Measurements from ENCODE around the gene ZNF669. TPM values are rescaled to one million over a fixed set of nuclear protein-coding genes. Genes with fewer than 3 reads are reported as not detected.
"Not testable (repeated sequence)": the region's sequence is repeated elsewhere in the genome, so short reads cannot be mapped to it uniquely, and the experiment has no call there.

ZNF669 gene
- total and polyA plus RNA-seq, 8 donors = 0.58 to 21.7 (median 3.7) TPM

DNA sequence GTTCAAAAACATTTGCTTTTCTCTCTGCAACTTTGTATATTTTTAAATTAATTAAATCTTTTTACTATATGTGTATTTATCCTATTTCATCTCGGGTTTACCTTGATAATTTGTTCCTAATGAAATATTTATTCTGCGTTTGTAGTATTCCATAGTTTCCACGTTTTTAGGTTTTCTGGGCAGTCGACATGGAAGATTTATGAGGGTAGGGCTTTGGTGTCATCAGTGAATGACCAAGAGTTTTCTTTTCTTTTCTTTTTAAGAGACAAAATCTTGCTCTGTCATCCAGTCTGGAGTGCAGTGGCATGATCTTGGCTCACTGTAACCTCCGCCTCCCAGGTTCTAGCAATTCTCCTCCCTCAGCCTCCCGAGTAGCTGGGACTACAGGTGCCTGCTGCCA is 17.2 kb upstream of the ZNF669 start:
- H3K9me3 ChIP-seq = peaks cover 0 to 3% (median 0%) of the 10 kb centered on the region in 4 donors
- H3K27ac ChIP-seq = no peak overlapping the region
- intact Hi-C loops (cut with DNase I; ENCODE audit: low total_unique reads) = no loop called here
- H3K27me3 ChIP-seq = no peaks in the 10 kb centered on the region
- H3K36me3 ChIP-seq = no peaks in the 10 kb centered on the region
- no peak for DNase-seq
- TF ChIP-seq, protein P1, sequence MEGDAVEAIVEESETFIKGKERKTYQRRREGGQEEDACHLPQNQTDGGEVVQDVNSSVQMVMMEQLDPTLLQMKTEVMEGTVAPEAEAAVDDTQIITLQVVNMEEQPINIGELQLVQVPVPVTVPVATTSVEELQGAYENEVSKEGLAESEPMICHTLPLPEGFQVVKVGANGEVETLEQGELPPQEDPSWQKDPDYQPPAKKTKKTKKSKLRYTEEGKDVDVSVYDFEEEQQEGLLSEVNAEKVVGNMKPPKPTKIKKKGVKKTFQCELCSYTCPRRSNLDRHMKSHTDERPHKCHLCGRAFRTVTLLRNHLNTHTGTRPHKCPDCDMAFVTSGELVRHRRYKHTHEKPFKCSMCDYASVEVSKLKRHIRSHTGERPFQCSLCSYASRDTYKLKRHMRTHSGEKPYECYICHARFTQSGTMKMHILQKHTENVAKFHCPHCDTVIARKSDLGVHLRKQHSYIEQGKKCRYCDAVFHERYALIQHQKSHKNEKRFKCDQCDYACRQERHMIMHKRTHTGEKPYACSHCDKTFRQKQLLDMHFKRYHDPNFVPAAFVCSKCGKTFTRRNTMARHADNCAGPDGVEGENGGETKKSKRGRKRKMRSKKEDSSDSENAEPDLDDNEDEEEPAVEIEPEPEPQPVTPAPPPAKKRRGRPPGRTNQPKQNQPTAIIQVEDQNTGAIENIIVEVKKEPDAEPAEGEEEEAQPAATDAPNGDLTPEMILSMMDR (IDR thresholded peaks at IDR 0.05) = no peak
- no peak for TF ChIP-seq POLR2AphosphoS5 (IDR thresholded peaks at IDR 0.05)
- TF ChIP-seq POLR2A (IDR thresholded peaks at IDR 0.05) = no peak
- no peak overlapping the region for H3K4me3 ChIP-seq
- H3K4me1 ChIP-seq = no peaks in the 10 kb centered on the region
- WGBS, 5 donors = 70 to 80% (median 78%) methylated on average over 6 of the region's 6 CpGs

DNA sequence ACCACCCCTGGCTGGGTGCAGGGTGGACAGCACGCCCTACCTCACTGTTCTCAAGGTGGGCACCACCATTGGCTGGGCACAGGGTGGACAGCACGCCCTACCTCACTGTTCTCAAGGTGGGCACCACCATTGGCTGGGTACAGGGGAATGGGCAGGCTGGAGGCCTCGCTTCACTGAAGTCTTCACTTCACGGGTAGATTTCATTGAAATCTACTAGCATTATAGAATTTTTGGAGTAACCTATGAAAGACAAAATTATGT is 16.2 kb upstream of the ZNF669 start:
- 75 to 97% (median 92%) methylated on average over 3 to 4 of the region's 4 CpGs for WGBS, 5 donors

DNA sequence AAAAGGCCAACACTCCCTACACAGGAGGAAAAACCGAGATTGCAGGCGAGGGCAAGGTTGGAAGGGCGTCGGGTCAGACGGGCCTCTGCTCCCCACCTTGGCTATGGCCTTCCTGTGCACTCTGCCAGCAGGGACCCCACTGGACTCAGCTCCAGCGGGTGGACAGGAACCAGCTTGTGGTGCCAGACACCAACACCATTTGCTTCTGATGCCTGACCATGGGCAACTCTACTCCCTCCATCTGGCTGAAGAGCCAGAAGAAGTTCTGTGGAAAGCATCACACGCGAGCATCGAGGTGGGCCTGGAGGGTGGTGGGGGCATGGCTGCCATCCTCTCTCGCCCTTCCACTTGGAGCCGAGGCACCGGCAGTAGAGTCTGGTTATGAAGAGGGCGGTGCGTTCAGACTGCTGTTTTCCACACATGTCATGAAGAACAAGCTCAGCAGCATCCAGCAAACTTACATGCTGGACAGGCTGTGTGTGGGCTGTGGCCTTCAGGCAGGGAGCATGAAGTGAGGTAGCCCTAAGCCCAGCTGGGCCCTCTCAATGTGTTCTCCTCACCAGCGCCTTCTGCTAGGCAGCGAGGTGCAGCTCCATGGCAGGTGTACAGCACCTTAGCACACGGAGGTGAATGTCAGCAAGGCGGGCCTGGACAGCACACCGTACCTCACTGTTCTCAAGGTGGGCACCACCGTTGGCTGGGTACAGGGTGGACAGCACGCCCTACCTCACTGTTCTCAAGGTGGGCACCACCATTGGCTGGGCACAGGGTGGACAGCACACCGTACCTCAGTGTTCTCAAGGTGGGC is 15.6 kb upstream of the ZNF669 start:
- peaks cover 0 to 3% (median 0%) of the 10 kb centered on the region in 4 donors for H3K9me3 ChIP-seq
- 92 to 97% (median 96%) methylated on average over 15 to 22 of the region's 22 CpGs for WGBS, 5 donors
- no peak overlapping the region for H3K27ac ChIP-seq
- no peaks in the 10 kb centered on the region for H3K27me3 ChIP-seq
- no peak overlapping the region for H3K4me3 ChIP-seq
- intact Hi-C loops (cut with DNase I; ENCODE audit: low total_unique reads) = loop anchor here (10.0 kb wide), 1 partner anchor 95 kb away; no protein-coding TSS in a partner anchor
- TF ChIP-seq POLR2A (IDR thresholded peaks at IDR 0.05) = no peak
- no peak for TF ChIP-seq POLR2AphosphoS5 (IDR thresholded peaks at IDR 0.05)
- TF ChIP-seq EP300 (IDR thresholded peaks at IDR 0.05) = no peak
- TF ChIP-seq, protein P1 (IDR thresholded peaks at IDR 0.05) = no peak
- H3K4me1 ChIP-seq = no peaks in the 10 kb centered on the region
- no peaks in the 10 kb centered on the region for H3K36me3 ChIP-seq
- no peak for DNase-seq

More for the DNA sequence above, 16.2 kb upstream of the ZNF669 start:
- DNase-seq; H3K27ac ChIP-seq; H3K27me3 ChIP-seq; H3K4me1 ChIP-seq; H3K9me3 ChIP-seq; H3K4me3 ChIP-seq; intact Hi-C loops (cut with DNase I; ENCODE audit: low total_unique reads); H3K36me3 ChIP-seq: not testable (repeated sequence)

DNA sequence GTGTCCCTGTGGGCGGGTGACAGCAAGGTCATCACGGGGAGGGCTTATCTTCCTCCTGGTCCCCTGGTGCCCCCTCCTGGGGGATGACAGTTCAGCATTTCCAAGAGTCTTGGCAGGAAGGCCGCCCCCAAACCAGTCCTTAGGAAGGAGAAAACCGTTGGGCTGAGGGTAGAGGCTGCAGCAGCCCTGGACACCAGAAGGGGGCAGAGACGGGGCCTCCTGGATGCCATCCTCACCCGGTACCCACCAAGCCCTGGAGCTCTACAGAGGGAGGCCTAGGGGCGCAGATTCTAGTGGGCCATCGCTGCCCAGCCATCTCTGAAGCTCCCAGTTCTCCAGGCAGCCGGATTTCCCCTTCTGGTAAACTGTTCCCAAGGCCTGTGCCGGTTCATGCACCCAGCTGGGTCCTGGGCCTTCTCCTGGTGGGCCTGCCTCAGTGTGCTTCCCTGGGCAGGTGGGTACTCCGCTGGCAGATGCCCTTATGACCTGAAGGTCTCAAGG is 14.8 kb upstream of the ZNF669 start:
- H3K27ac ChIP-seq = no peak overlapping the region
- no peak for TF ChIP-seq POLR2A (IDR thresholded peaks at IDR 0.05)
- no peak for TF ChIP-seq POLR2AphosphoS5 (IDR thresholded peaks at IDR 0.05)
- TF ChIP-seq, protein P1 (IDR thresholded peaks at IDR 0.05) = no peak
- no peak for TF ChIP-seq EP300 (IDR thresholded peaks at IDR 0.05)
- H3K4me1 ChIP-seq = no peaks in the 10 kb centered on the region
- H3K36me3 ChIP-seq = no peaks in the 10 kb centered on the region
- no peak overlapping the region for H3K4me3 ChIP-seq
- 57 to 74% (median 69%) methylated on average over 7 to 11 of the region's 11 CpGs for WGBS, 5 donors
- H3K9me3 ChIP-seq = peaks cover 0 to 3% (median 0%) of the 10 kb centered on the region in 4 donors
- intact Hi-C loops (cut with DNase I; ENCODE audit: low total_unique reads) = loop anchor here (10.0 kb wide), 1 partner anchor 96 kb away; no protein-coding TSS in a partner anchor
- no peaks in the 10 kb centered on the region for H3K27me3 ChIP-seq
- peak in 1 of 2 donors; percentile 26 for DNase-seq

DNA sequence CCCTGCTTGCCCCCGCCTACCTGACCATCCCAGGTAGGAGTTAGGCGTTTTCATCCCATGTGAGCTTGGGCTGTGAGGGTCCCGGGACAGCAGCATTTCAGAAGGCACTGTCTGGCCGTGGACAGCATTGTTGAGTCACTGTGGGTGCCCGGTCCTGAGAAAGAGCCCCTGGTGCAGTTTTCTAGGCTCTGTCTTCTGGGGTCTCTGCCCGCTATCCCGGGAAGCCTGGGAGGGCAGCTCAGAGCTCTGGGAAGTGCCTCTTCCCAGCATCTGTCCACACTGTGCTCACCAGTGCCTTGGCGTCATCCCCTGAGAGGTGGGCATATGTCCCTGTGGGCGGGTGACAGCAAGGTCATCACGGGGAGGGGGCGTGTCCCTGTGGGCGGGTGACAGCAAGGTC is 11.4 kb upstream of the ZNF669 start:
- no peak overlapping the region for H3K4me3 ChIP-seq
- no peaks in the 10 kb centered on the region for H3K36me3 ChIP-seq
- intact Hi-C loops (cut with DNase I; ENCODE audit: low total_unique reads) = loop anchor here (10.0 kb wide), 1 partner anchor 99 kb away; no protein-coding TSS in a partner anchor
- H3K27me3 ChIP-seq = peaks cover 0 to 19% (median 4%) of the 10 kb centered on the region in 3 donors
- no peak for DNase-seq
- WGBS, 5 donors = 76 to 92% (median 88%) methylated on average over 8 to 12 of the region's 12 CpGs
- H3K4me1 ChIP-seq = peaks cover 11 to 22% (median 22%) of the 10 kb centered on the region in 4 donors
- H3K27ac ChIP-seq = no peak overlapping the region
- no peaks in the 10 kb centered on the region for H3K9me3 ChIP-seq
- TF ChIP-seq POLR2A (IDR thresholded peaks at IDR 0.05) (no peak), POLR2AphosphoS5 (IDR thresholded peaks at IDR 0.05) (no peak), EP300 (IDR thresholded peaks at IDR 0.05) (no peak)
- TF ChIP-seq, protein P1 (IDR thresholded peaks at IDR 0.05) = no peak

Data from stomach (tissue), 9 donors.